Right lobe of liver (tissue), 6 donors: Measurements from ENCODE around the gene GLE1. TPM values are rescaled to one million over a fixed set of nuclear protein-coding genes. Genes with fewer than 3 reads are reported as not detected.

Experiments
- ATAC-seq, 4 donors: fragments of 200-7000 bp; cut with Tn5 transposase; one replicate each; pipeline ENCODE4 v1.9.1; 2020; ENCODE audit warnings: mild to moderate bottlenecking in 4 of 4, moderate library complexity in 4 of 4
- DNase-seq, 3 donors: peaks; one replicate each; pipeline ENCODE4 v3.0.0-alpha.2; 2020
- H3K27ac ChIP-seq, 3 donors: fragments of 200-600 bp; one replicate each; pipeline ENCODE4 v1.8.0; 2022
- H3K27me3 ChIP-seq, 2 donors: fragments of 200-600 bp; one replicate each; pipeline ENCODE4 v1.8.0; 2022
- H3K36me3 ChIP-seq, 4 donors: fragments of 200-600 bp; sonication (generic) in 1 of 4; one replicate each; pipeline versions ENCODE4 v1.5.1 to v1.8.0; 2017 to 2022; ENCODE audit warnings: control low read depth in 1 of 4
- H3K4me1 ChIP-seq, 4 donors: fragments of 200-600 bp; sonication (generic) in 1 of 4; one replicate each; pipeline versions ENCODE4 v1.5.1 to v1.8.0; 2017 to 2022; ENCODE audit warnings: control low read depth in 1 of 4
- H3K4me3 ChIP-seq, 3 donors: fragments of 200-600 bp; one replicate each; pipeline ENCODE4 v1.8.0; 2022
- H3K9me3 ChIP-seq, 4 donors: fragments of 200-600 bp; sonication (generic) in 1 of 4; one replicate each; pipeline versions ENCODE4 v1.5.1 to v1.8.0; 2017 to 2022; ENCODE audit warnings: control low read depth in 1 of 4
- POLR2A ChIP-seq: fragments of 450-650 bp; IDR thresholded peaks from one replicate; pipeline ENCODE4 v1.6.1; 2017; ENCODE audit warnings: antibody characterized with exemption, mild to moderate bottlenecking
- WGBS: methylation state at CpG from one replicate; pipeline ENCODE4 v1.1.6; 2018; ENCODE audit warnings: low coverage, low lambda C conversion rate; ENCODE audit not compliant: insufficient coverage; ENCODE audit errors: missing lambda C conversion rate; 5-methylcytosine and 5-hydroxymethylcytosine counted together
- intact Hi-C, 2 donors: fragments of 100-400 bp; cut with DNase I; formaldehyde crosslinking; loops; one replicate each; pipeline versions ENCODE4 v1.11.2 to v1.14.1; 2022
- total RNA-seq, 6 experiments: library from RNA; depleted of rRNA in 2 of 6; stranded (reverse); fragments of >200 nt in 2 of 6; fragmentation: NEBNext Ultra II Directional in 3 of 6; extraction: Animal tissue kit (Norgen Biotek cat#: 25700) in 3 of 6; gene quantifications; one replicate each; pipeline versions ENCODE4 v1.1.0 to v1.2.4, GENCODE V29; 2016 to 2023
- TF ChIP-seq, protein P1 (sequence below), 4 donors: fragments of 200-600 bp in 3 of 4; fragments of 450-650 bp in 1 of 4; IDR thresholded peaks; one replicate each; pipeline versions ENCODE4 v1.5.1 to v1.8.0; 2016 to 2022; ENCODE audit warnings: antibody characterized with exemption in 4 of 4, mild to moderate bottlenecking in 2 of 4
- donor health status: DM: no; HTN: yes; CAD: no.
- donor health status: DM: no; HTN: no; CAD: no.
- donor health status: DM: no; HTN: no; CAD: no.
- donor health status: DM: no; HTN: yes; CAD: no.
- donor health status: DM: no; HTN: yes; CAD: no.

The GLE1 gene
- total RNA-seq, 6 experiments from 2014 or later, result 10.5 to 15.9 (median 13.2) TPM

GRCh38 chr9:128551657-128552152 lies 47.2 kb downstream of the GLE1 start:
- H3K9me3 ChIP-seq, result no peaks in the 10 kb centered on the region
- H3K4me3 ChIP-seq, result peak overlapping the region; percentile 88 to 98 (median 93)
- H3K36me3 ChIP-seq, result no peaks in the 10 kb centered on the region
- DNase-seq (no peak), ATAC-seq (no peak)
- 10% methylated on average over 17 of the region's 22 CpGs for WGBS
- H3K27ac ChIP-seq, result peak overlapping the region; percentile 43 to 82 (median 53)
- TF ChIP-seq, protein P1, sequence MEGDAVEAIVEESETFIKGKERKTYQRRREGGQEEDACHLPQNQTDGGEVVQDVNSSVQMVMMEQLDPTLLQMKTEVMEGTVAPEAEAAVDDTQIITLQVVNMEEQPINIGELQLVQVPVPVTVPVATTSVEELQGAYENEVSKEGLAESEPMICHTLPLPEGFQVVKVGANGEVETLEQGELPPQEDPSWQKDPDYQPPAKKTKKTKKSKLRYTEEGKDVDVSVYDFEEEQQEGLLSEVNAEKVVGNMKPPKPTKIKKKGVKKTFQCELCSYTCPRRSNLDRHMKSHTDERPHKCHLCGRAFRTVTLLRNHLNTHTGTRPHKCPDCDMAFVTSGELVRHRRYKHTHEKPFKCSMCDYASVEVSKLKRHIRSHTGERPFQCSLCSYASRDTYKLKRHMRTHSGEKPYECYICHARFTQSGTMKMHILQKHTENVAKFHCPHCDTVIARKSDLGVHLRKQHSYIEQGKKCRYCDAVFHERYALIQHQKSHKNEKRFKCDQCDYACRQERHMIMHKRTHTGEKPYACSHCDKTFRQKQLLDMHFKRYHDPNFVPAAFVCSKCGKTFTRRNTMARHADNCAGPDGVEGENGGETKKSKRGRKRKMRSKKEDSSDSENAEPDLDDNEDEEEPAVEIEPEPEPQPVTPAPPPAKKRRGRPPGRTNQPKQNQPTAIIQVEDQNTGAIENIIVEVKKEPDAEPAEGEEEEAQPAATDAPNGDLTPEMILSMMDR (IDR thresholded peaks at IDR 0.05), result no peak
- no peak for TF ChIP-seq POLR2A
- no peaks in the 10 kb centered on the region for H3K27me3 ChIP-seq
- peaks cover 0 to 37% (median 14%) of the 10 kb centered on the region in 4 donors for H3K4me1 ChIP-seq
- intact Hi-C loops, result no loop called here

GRCh38 chr9:128552153-128552743 lies 47.7 kb downstream of the GLE1 start, which contains the start of gene SPTAN1:
Gene SPTAN1 (plus strand): TSS chr9:128552587. CDS start chr9:128566741, 14,154 bp downstream.
- peaks cover 0 to 42% (median 15%) of the 10 kb centered on the region in 4 donors for H3K4me1 ChIP-seq
- peak; percentile 98 for TF ChIP-seq POLR2A
- TF ChIP-seq, protein P1 (IDR thresholded peaks at IDR 0.05), result peak in 2 of 4 donors; percentile 6 to 9
- intact Hi-C loops, result no loop called here
- H3K4me3 ChIP-seq, result peak within 1 kb of the TSS; percentile 88 to 98 (median 93)
- peak; percentile 88 to 93 (median 90) for ATAC-seq
- WGBS, result 0% methylated on average over 22 of the region's 81 CpGs
- H3K36me3 ChIP-seq, result no peaks in the 10 kb centered on the region
- peak; percentile 92 to 94 (median 93) for DNase-seq
- peak within 1 kb of the TSS; percentile 97 to 98 (median 97) for H3K27ac ChIP-seq
- no peaks in the 10 kb centered on the region for H3K9me3 ChIP-seq
- H3K27me3 ChIP-seq, result no peaks in the 10 kb centered on the region

- intact Hi-C loops, result no loop called here
- Histone ChIP-seq H3K4me1 (peaks cover 0 to 47% (median 16%) of the 10 kb centered on the region in 4 donors), H3K4me3 (peak overlapping the region; percentile 88 to 98 (median 93)), H3K9me3 (no peaks in the 10 kb centered on the region), H3K27ac (peak overlapping the region; percentile 97 to 98 (median 97)), H3K27me3 (no peaks in the 10 kb centered on the region), H3K36me3 (no peaks in the 10 kb centered on the region)
- TF ChIP-seq, protein P1 (IDR thresholded peaks at IDR 0.05), result no peak
- no peak for TF ChIP-seq POLR2A
- WGBS, result 0% methylated on average over 9 of the region's 59 CpGs
- DNase-seq, result peak; percentile 63 to 75 (median 69)
- peak; percentile 23 to 58 (median 44) for ATAC-seq
Observed at GRCh38 chr9:128552744-128553440, 48.4 kb downstream of the GLE1 start.

GRCh38 chr9:128553728-128554127 lies 49.2 kb downstream of the GLE1 start:
- no peaks in the 10 kb centered on the region for H3K27me3 ChIP-seq
- intact Hi-C loops, result no loop called here
- peaks cover 0 to 56% (median 20%) of the 10 kb centered on the region in 4 donors for H3K4me1 ChIP-seq
- H3K36me3 ChIP-seq, result no peaks in the 10 kb centered on the region
- 24% methylated on average over 6 of the region's 6 CpGs for WGBS
- peak overlapping the region in 2 of 3 donors; percentile 97 for H3K27ac ChIP-seq
- H3K9me3 ChIP-seq, result no peaks in the 10 kb centered on the region
- DNase-seq, result no peak
- TF ChIP-seq, protein P1 (IDR thresholded peaks at IDR 0.05), result no peak
- TF ChIP-seq POLR2A, result no peak
- ATAC-seq, result no peak
- H3K4me3 ChIP-seq, result peak overlapping the region; percentile 88 to 98 (median 93)
